GM12891 (cell line): Measurements from ENCODE around the gene SLC23A3.

ENCODE experiments used
- POLR2A ChIP-seq: IDR thresholded peaks from 2 replicates; pipeline ENCODE4 v1.6.1; 2011; ENCODE audit warnings: low read depth, low read length, control low read depth
- TAF1 ChIP-seq: IDR thresholded peaks from 2 replicates; pipeline ENCODE4 v1.6.1; 2011; ENCODE audit warnings: low read depth, low read length, control low read depth

GRCh38 chr2:219172231-219173154 is 2.7 kb upstream of the SLC23A3 start:
- no peak for TF ChIP-seq POLR2A
- TF ChIP-seq TAF1 = no peak
